Measurements from ENCODE around the gene TNIK. TPM values are rescaled to one million over a fixed set of nuclear protein-coding genes. Genes with fewer than 3 reads are reported as not detected.
A peak's percentile ranks its signal among the peaks of the same experiment; 100 is the strongest.

TNIK gene
- total RNA-seq, 4 donors from 2014 or later, result 32.9 to 52.0 (median 40.2) TPM

- Histone ChIP-seq H3K9me3 (no peaks in the 10 kb centered on the region), H3K4me3 (no peak overlapping the region), H3K4me1 (peaks cover 14 to 42% (median 24%) of the 10 kb centered on the region in 4 donors), H3K27me3 (no peaks in the 10 kb centered on the region), H3K27ac (no peak overlapping the region), H3K36me3 (no peaks in the 10 kb centered on the region)
- 64 to 65% methylated on average over 1 of the region's 1 CpG for WGBS, 2 donors (ENCODE audit: low coverage in 1 of 2)
- in situ Hi-C loops (cut with MboI; ENCODE audit: low pct_ligation_motif_present in 1 of 4, low pct_unique_long_range_greater_than_20kb in 1 of 4, low sequenced_read_pairs in 3 of 4) (no loop called here), intact Hi-C loops (cut with DNase I; ENCODE audit: low total_unique reads) (no loop called here)
- no peak for DNase-seq
- TF ChIP-seq EP300 (IDR thresholded peaks at IDR 0.05; ENCODE audit: low read depth), result no peak
- no peak for TF ChIP-seq POLR2AphosphoS5 (IDR thresholded peaks at IDR 0.05)
- TF ChIP-seq CTCF (IDR thresholded peaks at IDR 0.05), result no peak
- TF ChIP-seq POLR2A (IDR thresholded peaks at IDR 0.05), result no peak
Observed at GRCh38 chr3:171343693-171344092, 116.5 kb downstream of the TNIK start.

GRCh38 chr3:171342783-171343420 lies 117.3 kb downstream of the TNIK start:
- H3K36me3 ChIP-seq, result no peaks in the 10 kb centered on the region
- no peak overlapping the region for H3K27ac ChIP-seq
- no peaks in the 10 kb centered on the region for H3K27me3 ChIP-seq
- in situ Hi-C loops (cut with MboI; ENCODE audit: low pct_ligation_motif_present in 1 of 4, low pct_unique_long_range_greater_than_20kb in 1 of 4, low sequenced_read_pairs in 3 of 4), result no loop called here
- peaks cover 14 to 39% (median 23%) of the 10 kb centered on the region in 4 donors for H3K4me1 ChIP-seq
- intact Hi-C loops (cut with DNase I; ENCODE audit: low total_unique reads), result no loop called here
- no peak for DNase-seq
- 83 to 90% methylated on average over 1 to 2 of the region's 2 CpGs for WGBS, 2 donors (ENCODE audit: low coverage in 1 of 2)
- no peak overlapping the region for H3K4me3 ChIP-seq
- TF ChIP-seq EP300 (IDR thresholded peaks at IDR 0.05; ENCODE audit: low read depth), result no peak
- no peak for TF ChIP-seq POLR2A (IDR thresholded peaks at IDR 0.05)
- TF ChIP-seq POLR2AphosphoS5 (IDR thresholded peaks at IDR 0.05), result no peak
- H3K9me3 ChIP-seq, result no peaks in the 10 kb centered on the region

GRCh38 chr3:171342200-171342599 lies 118.0 kb downstream of the TNIK start:
- WGBS, 2 donors (ENCODE audit: low coverage in 1 of 2), result 60 to 96% methylated on average over 1 of the region's 1 CpG
- no peaks in the 10 kb centered on the region for H3K27me3 ChIP-seq
- no peaks in the 10 kb centered on the region for H3K9me3 ChIP-seq
- TF ChIP-seq POLR2AphosphoS5 (IDR thresholded peaks at IDR 0.05) (no peak), POLR2A (IDR thresholded peaks at IDR 0.05) (no peak), EP300 (IDR thresholded peaks at IDR 0.05; ENCODE audit: low read depth) (no peak), CTCF (IDR thresholded peaks at IDR 0.05) (no peak)
- H3K4me1 ChIP-seq, result peaks cover 7 to 32% (median 18%) of the 10 kb centered on the region in 4 donors
- no peak overlapping the region for H3K4me3 ChIP-seq
- in situ Hi-C loops (cut with MboI; ENCODE audit: low pct_ligation_motif_present in 1 of 4, low pct_unique_long_range_greater_than_20kb in 1 of 4, low sequenced_read_pairs in 3 of 4), result no loop called here
- DNase-seq, result no peak
- H3K27ac ChIP-seq, result no peak overlapping the region
- intact Hi-C loops (cut with DNase I; ENCODE audit: low total_unique reads), result no loop called here
- H3K36me3 ChIP-seq, result no peaks in the 10 kb centered on the region

GRCh38 chr3:171340434-171340833 lies 119.8 kb downstream of the TNIK start:
- Histone ChIP-seq H3K4me1 (peaks cover 10 to 30% (median 16%) of the 10 kb centered on the region in 4 donors), H3K4me3 (no peak overlapping the region), H3K27me3 (no peaks in the 10 kb centered on the region), H3K9me3 (no peaks in the 10 kb centered on the region), H3K36me3 (no peaks in the 10 kb centered on the region), H3K27ac (peak overlapping the region in 3 of 4 donors; percentile 13 to 26 (median 14))
- TF ChIP-seq CTCF (IDR thresholded peaks at IDR 0.05) (no peak), POLR2AphosphoS5 (IDR thresholded peaks at IDR 0.05) (no peak), POLR2A (IDR thresholded peaks at IDR 0.05) (no peak), EP300 (IDR thresholded peaks at IDR 0.05; ENCODE audit: low read depth) (no peak)
- in situ Hi-C loops (cut with MboI; ENCODE audit: low pct_ligation_motif_present in 1 of 4, low pct_unique_long_range_greater_than_20kb in 1 of 4, low sequenced_read_pairs in 3 of 4), result no loop called here
- DNase-seq, result no peak
- 66 to 67% methylated on average over 4 of the region's 4 CpGs for WGBS, 2 donors (ENCODE audit: low coverage in 1 of 2)
- intact Hi-C loops (cut with DNase I; ENCODE audit: low total_unique reads), result no loop called here
